Lower leg skin (tissue), 4 donors: ENCODE data around the gene COPZ1. TPM values are rescaled to one million over a fixed set of nuclear protein-coding genes. Genes with fewer than 3 reads are reported as not detected.

ENCODE experiments used
- DNase-seq, 2 donors: peaks; one replicate each; pipeline ENCODE4 v3.0.0-alpha.2; 2019; ENCODE audit warnings: low spot score in 2 of 2
- H3K4me3 ChIP-seq: fragments of 200-600 bp; sonication (generic); 2 replicates; pipeline ENCODE4 v1.5.1; 2017; ENCODE audit warnings: mild to moderate bottlenecking, low read depth; ENCODE audit not compliant: poor library complexity, severe bottlenecking
- POLR2A ChIP-seq, 2 donors: fragments of 450-650 bp; IDR thresholded peaks; one replicate each; pipeline ENCODE4 v1.6.1; 2016 to 2017; ENCODE audit warnings: antibody characterized with exemption in 2 of 2, mild to moderate bottlenecking in 1 of 2, moderate library complexity in 1 of 2
- WGBS, 2 donors: methylation state at CpG; one replicate each; pipeline ENCODE4 v1.1.5; 2018; 5-methylcytosine and 5-hydroxymethylcytosine counted together
- intact Hi-C: fragments of 100-400 bp; cut with DNase I; formaldehyde crosslinking; loops from one replicate; pipeline ENCODE4 v1.15.0; 2023; ENCODE audit warnings: low total_unique reads
- total RNA-seq, 4 donors: library from RNA; depleted of rRNA; stranded (reverse); fragments of >200 nt; gene quantifications; one replicate each; pipeline ENCODE4 v1.1.0, GENCODE V29; 2016
- TF ChIP-seq, protein P1 (sequence below), 3 donors: fragments of 450-650 bp; IDR thresholded peaks; one replicate each; pipeline ENCODE4 v1.5.1; 2016; ENCODE audit warnings: antibody characterized with exemption in 3 of 3, mild to moderate bottlenecking in 3 of 3, moderate library complexity in 2 of 3

COPZ1 gene
- total RNA-seq, 4 donors from 2014 or later = 55.6 to 86.5 (median 69.4) TPM

GRCh38 chr12:54392485-54393206 is 67.7 kb downstream of the COPZ1 start:
- TF ChIP-seq POLR2A (IDR thresholded peaks at IDR 0.05) = no peak
- TF ChIP-seq, protein P1, sequence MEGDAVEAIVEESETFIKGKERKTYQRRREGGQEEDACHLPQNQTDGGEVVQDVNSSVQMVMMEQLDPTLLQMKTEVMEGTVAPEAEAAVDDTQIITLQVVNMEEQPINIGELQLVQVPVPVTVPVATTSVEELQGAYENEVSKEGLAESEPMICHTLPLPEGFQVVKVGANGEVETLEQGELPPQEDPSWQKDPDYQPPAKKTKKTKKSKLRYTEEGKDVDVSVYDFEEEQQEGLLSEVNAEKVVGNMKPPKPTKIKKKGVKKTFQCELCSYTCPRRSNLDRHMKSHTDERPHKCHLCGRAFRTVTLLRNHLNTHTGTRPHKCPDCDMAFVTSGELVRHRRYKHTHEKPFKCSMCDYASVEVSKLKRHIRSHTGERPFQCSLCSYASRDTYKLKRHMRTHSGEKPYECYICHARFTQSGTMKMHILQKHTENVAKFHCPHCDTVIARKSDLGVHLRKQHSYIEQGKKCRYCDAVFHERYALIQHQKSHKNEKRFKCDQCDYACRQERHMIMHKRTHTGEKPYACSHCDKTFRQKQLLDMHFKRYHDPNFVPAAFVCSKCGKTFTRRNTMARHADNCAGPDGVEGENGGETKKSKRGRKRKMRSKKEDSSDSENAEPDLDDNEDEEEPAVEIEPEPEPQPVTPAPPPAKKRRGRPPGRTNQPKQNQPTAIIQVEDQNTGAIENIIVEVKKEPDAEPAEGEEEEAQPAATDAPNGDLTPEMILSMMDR (IDR thresholded peaks at IDR 0.05) = no peak
- intact Hi-C loops = no loop called here

DNA sequence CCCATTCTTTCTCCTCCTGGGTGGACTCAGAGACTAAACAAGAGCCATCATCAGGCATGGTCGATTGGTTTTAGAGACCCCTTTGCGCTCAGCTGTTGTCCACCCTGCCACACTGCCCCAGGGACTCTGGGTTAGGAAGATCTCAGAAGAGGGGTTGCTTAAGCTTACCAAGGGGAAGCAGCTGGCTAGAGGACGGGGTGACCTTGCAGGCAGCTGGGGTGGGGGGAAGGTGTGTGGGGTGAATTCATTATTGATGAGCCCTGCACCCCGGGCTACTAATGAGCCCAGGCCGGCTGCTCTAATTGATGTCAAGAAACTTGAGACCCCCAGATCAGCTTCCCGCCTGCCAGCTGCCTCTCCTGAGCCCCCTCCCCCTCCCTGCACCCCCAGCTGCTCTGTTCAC is 68.3 kb downstream of the COPZ1 start:
- H3K4me3 ChIP-seq = no peak overlapping the region

More at GRCh38 chr12:54392485-54393206, 67.7 kb downstream of the COPZ1 start:
- H3K4me3 ChIP-seq = no peak overlapping the region
- no peak for DNase-seq
- WGBS, 2 donors = 53 to 71% methylated on average over 8 of the region's 8 CpGs

GRCh38 chr12:54393743-54394142 is 68.8 kb downstream of the COPZ1 start:
- no peak for TF ChIP-seq POLR2A (IDR thresholded peaks at IDR 0.05)
- TF ChIP-seq, protein P1 (IDR thresholded peaks at IDR 0.05) = no peak
- 38 to 51% methylated on average over 3 of the region's 3 CpGs for WGBS, 2 donors
- no peak for DNase-seq
- intact Hi-C loops = no loop called here
- no peak overlapping the region for H3K4me3 ChIP-seq

More for the DNA sequence above, 68.3 kb downstream of the COPZ1 start:
- no peak for TF ChIP-seq POLR2A (IDR thresholded peaks at IDR 0.05)
- TF ChIP-seq, protein P1 (IDR thresholded peaks at IDR 0.05) = no peak
- intact Hi-C loops = no loop called here
- 61 to 66% methylated on average over 6 of the region's 6 CpGs for WGBS, 2 donors
- DNase-seq = no peak

DNA sequence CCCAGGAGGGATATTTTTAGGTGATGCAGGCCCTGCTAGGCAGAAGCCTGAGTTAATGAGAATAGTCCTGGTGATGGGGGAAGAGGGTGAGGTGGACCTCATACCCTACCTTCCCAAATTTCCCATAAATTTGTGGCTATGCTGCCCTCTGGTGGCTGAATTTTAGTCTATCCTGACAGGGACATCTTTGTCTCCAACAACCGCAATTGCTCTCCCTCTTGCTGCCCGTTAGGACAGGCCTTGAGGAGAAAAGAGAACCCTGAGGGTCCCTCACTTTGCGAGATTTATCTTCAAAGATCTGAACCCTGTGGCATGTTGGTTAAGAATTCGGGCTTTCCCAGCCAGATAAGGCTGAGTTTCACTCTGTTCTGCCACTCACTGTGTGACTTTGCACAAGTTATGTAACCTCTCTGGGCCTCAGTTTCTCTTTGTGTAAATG is 69.4 kb downstream of the COPZ1 start:
- DNase-seq = no peak
- intact Hi-C loops = no loop called here
- H3K4me3 ChIP-seq = no peak overlapping the region
- 18 to 22% methylated on average over 4 of the region's 4 CpGs for WGBS, 2 donors
- TF ChIP-seq, protein P1 (IDR thresholded peaks at IDR 0.05) = peak in 1 of 3 donors; percentile 60
- no peak for TF ChIP-seq POLR2A (IDR thresholded peaks at IDR 0.05)

DNA sequence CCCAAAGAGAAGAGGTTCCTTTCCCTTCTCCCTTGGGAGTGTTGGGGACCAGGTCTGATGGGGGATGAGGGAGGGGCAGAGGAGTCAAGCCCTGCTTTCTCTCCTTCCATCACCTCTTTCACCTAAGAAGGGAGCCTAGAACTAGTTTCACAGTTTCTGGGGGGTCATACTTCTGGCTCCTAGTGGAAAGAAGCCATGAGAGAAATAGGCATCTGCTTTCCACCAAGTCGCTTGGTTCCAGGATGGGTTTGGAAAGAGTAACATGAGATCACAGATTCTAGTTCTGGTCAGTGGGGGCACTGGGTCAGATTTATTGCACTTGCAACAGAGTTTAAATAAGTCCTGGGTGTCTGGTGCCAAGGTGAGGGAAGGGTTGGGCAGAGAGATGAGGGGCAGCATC is 70.1 kb downstream of the COPZ1 start:
- intact Hi-C loops = no loop called here
- 94 to 100% methylated on average over 1 of the region's 1 CpG for WGBS, 2 donors
- no peak overlapping the region for H3K4me3 ChIP-seq
- TF ChIP-seq POLR2A (IDR thresholded peaks at IDR 0.05) = no peak
- TF ChIP-seq, protein P1 (IDR thresholded peaks at IDR 0.05) = no peak
- DNase-seq = no peak

GRCh38 chr12:54395545-54395944 is 70.6 kb downstream of the COPZ1 start:
- TF ChIP-seq, protein P1 (IDR thresholded peaks at IDR 0.05) = no peak
- no peak for TF ChIP-seq POLR2A (IDR thresholded peaks at IDR 0.05)
- DNase-seq = peak in 1 of 2 donors; percentile 85
- H3K4me3 ChIP-seq = no peak overlapping the region
- intact Hi-C loops = no loop called here
